Thoracic aorta (tissue), 2 donors: ENCODE measurements around the gene TET3. TPM values are rescaled to one million over a fixed set of nuclear protein-coding genes. Genes with fewer than 3 reads are reported as not detected.
"Not testable (repeated sequence)": the region's sequence is repeated elsewhere in the genome, so short reads cannot be mapped to it uniquely, and the experiment has no call there.

Experiments
- ATAC-seq: fragments of 150-250 bp; one replicate; pipeline ENCODE4 v1.8.0; 2017; ENCODE audit warnings: low read depth; ENCODE audit not compliant: insufficient number of reproducible peaks, low FRiP score
- DNase-seq: peaks from one replicate; pipeline ENCODE4 v3.0.0-alpha.2; 2020; ENCODE audit warnings: low spot score
- H3K27ac ChIP-seq, 2 donors: fragments of 200-600 bp; sonication (generic); 1 replicate in 1 of 2; 2 replicates in 1 of 2; pipeline ENCODE4 v1.5.1; 2016; ENCODE audit warnings: mild to moderate bottlenecking in 2 of 2, moderate library complexity in 2 of 2
- H3K27me3 ChIP-seq: fragments of 200-600 bp; sonication (generic); replicated peaks from 2 replicates; pipeline ENCODE4 v1.6.0; 2016; ENCODE audit warnings: mild to moderate bottlenecking; ENCODE audit not compliant: insufficient read depth
- H3K36me3 ChIP-seq: fragments of 200-600 bp; sonication (generic); one replicate; pipeline ENCODE4 v1.5.1; 2016
- H3K4me1 ChIP-seq, 2 donors: fragments of 200-600 bp; sonication (generic); 1 replicate in 1 of 2; 2 replicates in 1 of 2; pipeline versions ENCODE4 v1.5.1 to v1.6.0; 2016; ENCODE audit warnings: low read depth in 2 of 2, mild to moderate bottlenecking in 1 of 2; ENCODE audit not compliant: control insufficient read depth in 1 of 2
- H3K4me3 ChIP-seq: fragments of 200-600 bp; sonication (generic); 2 replicates; pipeline ENCODE4 v1.5.1; 2016; ENCODE audit warnings: mild to moderate bottlenecking
- H3K9me3 ChIP-seq: fragments of 200-600 bp; sonication (generic); 2 replicates; pipeline ENCODE4 v1.5.1; 2016
- total RNA-seq, 2 donors: library from RNA; depleted of rRNA; stranded (reverse); fragments of >200 nt; gene quantifications; one replicate each; pipeline versions ENCODE4 v1.1.0 to v1.2.3, GENCODE V29; 2016
- TF ChIP-seq, protein P1 (sequence below): fragments of 200-600 bp; sonication (generic); IDR thresholded peaks from one replicate; pipeline ENCODE4 v1.5.1; 2019; ENCODE audit warnings: antibody characterized with exemption

The TET3 gene
- total RNA-seq, 2 donors from 2014 or later, result 8.7 to 15.8 TPM

DNA sequence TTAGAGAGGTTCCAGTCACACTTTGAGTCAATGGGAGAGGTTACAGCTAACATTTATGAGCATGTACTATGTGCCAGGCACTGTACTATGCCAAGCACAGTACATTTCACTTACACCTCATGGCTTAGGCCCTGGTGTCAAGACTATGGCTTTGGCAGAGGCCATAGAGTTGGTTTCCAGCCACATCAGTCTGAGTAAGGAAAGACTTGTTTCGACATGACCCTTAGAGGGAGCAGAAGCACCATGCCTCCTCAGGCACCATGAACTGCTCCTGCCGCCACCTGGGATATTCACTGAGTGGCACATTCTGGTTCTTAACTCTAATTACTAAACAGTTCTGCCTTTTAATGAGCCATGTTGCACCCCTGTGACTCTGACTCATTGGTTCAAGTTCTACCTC lies 45.3 kb upstream of the TET3 start:
- Histone ChIP-seq H3K4me3 (no peak overlapping the region), H3K27ac (no peak overlapping the region), H3K9me3 (no peaks in the 10 kb centered on the region), H3K36me3 (peaks cover 2% of the 10 kb centered on the region), H3K4me1 (peaks cover 0 to 19% of the 10 kb centered on the region in 2 donors), H3K27me3 (no peaks in the 10 kb centered on the region)
- ATAC-seq, result no peak
- no peak for DNase-seq
- TF ChIP-seq, protein P1, sequence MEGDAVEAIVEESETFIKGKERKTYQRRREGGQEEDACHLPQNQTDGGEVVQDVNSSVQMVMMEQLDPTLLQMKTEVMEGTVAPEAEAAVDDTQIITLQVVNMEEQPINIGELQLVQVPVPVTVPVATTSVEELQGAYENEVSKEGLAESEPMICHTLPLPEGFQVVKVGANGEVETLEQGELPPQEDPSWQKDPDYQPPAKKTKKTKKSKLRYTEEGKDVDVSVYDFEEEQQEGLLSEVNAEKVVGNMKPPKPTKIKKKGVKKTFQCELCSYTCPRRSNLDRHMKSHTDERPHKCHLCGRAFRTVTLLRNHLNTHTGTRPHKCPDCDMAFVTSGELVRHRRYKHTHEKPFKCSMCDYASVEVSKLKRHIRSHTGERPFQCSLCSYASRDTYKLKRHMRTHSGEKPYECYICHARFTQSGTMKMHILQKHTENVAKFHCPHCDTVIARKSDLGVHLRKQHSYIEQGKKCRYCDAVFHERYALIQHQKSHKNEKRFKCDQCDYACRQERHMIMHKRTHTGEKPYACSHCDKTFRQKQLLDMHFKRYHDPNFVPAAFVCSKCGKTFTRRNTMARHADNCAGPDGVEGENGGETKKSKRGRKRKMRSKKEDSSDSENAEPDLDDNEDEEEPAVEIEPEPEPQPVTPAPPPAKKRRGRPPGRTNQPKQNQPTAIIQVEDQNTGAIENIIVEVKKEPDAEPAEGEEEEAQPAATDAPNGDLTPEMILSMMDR, result no peak

DNA sequence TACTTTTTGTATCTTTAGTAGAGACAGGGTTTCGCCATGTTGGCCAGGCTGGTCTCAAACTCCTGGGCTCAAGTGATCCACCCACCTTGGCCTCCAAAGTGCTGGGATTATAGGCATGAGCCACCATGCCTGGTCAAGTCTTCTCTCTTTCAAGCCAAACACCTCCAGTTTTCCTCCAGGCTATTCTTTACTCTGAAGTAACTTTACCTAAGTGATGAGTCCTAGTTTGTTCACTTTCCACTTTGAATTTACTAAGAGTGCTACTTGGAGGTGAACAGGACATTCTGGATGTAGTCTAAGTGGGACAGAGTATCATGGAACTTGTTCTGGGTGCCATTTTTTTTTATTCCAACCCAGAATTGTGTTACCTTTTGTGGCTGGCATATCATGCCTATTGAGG lies 44.6 kb upstream of the TET3 start:
- H3K27me3 ChIP-seq, H3K4me3 ChIP-seq, H3K36me3 ChIP-seq, DNase-seq, H3K9me3 ChIP-seq, ATAC-seq, H3K27ac ChIP-seq: not testable (repeated sequence)
- H3K4me1 ChIP-seq, result peaks cover 0 to 19% of the 10 kb centered on the region in 2 donors

DNA sequence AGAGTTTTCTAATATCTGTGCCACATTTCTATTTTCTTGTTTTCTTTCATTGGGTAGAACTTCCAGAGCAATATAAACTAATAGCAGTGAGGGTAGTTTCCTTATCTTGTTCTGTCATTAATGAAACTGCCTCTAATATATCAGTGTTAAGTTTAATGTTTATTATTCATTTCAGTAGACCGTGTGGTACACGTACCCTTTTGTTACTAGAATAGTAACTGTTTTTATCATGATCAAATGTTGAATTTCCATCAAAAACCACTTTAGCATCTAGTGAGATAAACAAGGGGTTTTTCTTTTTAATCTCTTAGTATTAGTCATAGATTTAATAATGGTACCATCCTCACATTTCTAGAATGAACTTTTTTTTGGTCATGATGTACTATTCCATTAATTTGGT lies 42.0 kb upstream of the TET3 start:
- Histone ChIP-seq H3K4me3 (no peak overlapping the region), H3K36me3 (peaks cover 13% of the 10 kb centered on the region), H3K27ac (no peak overlapping the region), H3K4me1 (peaks cover 0 to 15% of the 10 kb centered on the region in 2 donors), H3K9me3 (no peaks in the 10 kb centered on the region), H3K27me3 (no peaks in the 10 kb centered on the region)
- TF ChIP-seq, protein P1, result no peak
- DNase-seq (no peak), ATAC-seq (no peak)

GRCh38 chr2:73944714-73945113 lies 40.0 kb upstream of the TET3 start:
- DNase-seq, result no peak
- Histone ChIP-seq H3K9me3 (no peaks in the 10 kb centered on the region), H3K27me3 (no peaks in the 10 kb centered on the region), H3K27ac (no peak overlapping the region), H3K4me1 (peaks cover 0 to 6% of the 10 kb centered on the region in 2 donors), H3K36me3 (peaks cover 26% of the 10 kb centered on the region), H3K4me3 (no peak overlapping the region)
- TF ChIP-seq, protein P1, result no peak
- ATAC-seq, result no peak

DNA sequence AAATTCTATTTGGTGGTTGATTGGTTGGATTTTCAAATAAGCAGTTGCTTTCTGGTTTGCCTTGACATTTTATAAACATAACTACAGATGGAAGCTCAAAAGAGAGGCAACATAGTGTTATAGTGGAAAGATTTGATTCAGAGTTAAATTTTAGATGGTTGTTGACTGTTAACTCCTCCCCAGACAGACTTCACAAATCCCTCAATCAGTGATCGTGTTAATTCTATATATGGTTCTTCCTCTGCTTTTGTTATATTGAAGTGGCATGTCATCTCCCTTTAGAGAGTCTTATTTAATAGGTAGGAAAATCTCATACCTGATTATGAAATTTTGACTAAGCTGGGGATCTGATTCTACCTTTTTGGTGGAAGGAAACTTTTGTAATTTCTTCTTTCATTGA lies 38.5 kb upstream of the TET3 start:
- DNase-seq (no peak), ATAC-seq (no peak)
- Histone ChIP-seq H3K27me3 (no peaks in the 10 kb centered on the region), H3K27ac (no peak overlapping the region), H3K4me1 (no peaks in the 10 kb centered on the region), H3K9me3 (no peaks in the 10 kb centered on the region), H3K4me3 (no peak overlapping the region), H3K36me3 (peaks cover 34% of the 10 kb centered on the region)
- TF ChIP-seq, protein P1, result no peak

DNA sequence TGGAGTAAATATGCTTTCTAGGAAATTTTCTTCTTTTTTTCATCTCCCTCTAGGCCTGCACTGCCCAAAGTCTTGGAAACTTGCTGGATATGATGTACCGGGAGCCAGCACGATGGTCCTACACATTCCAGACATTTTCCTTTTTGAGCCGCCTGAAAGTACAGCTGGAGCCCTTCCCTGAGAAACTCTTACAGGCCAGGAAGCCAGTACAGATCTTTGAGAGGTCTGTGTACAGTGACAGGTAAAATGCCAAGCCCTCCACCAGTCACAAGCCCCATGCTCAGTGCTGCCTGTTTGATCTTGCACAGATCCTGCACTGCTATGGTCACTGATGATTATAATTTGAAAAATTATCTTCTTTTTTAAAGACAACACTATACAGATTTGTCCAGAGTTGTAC lies 38.0 kb upstream of the TET3 start:
- no peaks in the 10 kb centered on the region for H3K9me3 ChIP-seq
- H3K4me3 ChIP-seq, result no peak overlapping the region
- DNase-seq (no peak), ATAC-seq (no peak)
- H3K27ac ChIP-seq, result no peak overlapping the region
- TF ChIP-seq, protein P1, result no peak
- no peaks in the 10 kb centered on the region for H3K27me3 ChIP-seq
- H3K36me3 ChIP-seq, result peaks cover 38% of the 10 kb centered on the region
- no peaks in the 10 kb centered on the region for H3K4me1 ChIP-seq
